GM12874 (cell line): Measurements from ENCODE around the gene MAP2K2.

ENCODE experiments used
- TF ChIP-seq, protein P1 (sequence below): IDR thresholded peaks from 2 replicates; pipeline ENCODE4 v1.5.1; 2011; ENCODE audit warnings: low read depth, mild to moderate bottlenecking, control low read depth, low read length, moderate library complexity; ENCODE audit not compliant: insufficient read depth

MAP2K2 gene

DNA sequence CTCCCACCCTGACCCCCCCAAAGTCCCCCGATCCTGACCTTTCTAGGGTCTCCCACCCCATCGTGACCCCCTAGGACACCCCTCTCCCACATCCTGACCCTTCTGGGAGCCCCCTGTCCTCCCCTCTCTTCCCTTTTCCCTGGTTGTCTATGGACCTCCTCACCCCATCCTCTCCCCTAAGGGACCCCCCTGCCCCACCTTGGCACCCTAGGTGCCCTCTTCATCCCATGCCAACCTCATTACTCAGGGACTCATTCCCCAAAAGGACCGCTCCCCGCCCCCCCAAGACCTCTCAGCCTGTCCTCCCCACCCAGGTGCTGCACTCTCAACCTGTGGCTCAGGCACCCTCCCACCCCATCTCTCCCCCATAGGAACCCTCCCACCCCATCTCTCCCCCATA lies 2.1 kb downstream of the MAP2K2 start:
- TF ChIP-seq, protein P1, sequence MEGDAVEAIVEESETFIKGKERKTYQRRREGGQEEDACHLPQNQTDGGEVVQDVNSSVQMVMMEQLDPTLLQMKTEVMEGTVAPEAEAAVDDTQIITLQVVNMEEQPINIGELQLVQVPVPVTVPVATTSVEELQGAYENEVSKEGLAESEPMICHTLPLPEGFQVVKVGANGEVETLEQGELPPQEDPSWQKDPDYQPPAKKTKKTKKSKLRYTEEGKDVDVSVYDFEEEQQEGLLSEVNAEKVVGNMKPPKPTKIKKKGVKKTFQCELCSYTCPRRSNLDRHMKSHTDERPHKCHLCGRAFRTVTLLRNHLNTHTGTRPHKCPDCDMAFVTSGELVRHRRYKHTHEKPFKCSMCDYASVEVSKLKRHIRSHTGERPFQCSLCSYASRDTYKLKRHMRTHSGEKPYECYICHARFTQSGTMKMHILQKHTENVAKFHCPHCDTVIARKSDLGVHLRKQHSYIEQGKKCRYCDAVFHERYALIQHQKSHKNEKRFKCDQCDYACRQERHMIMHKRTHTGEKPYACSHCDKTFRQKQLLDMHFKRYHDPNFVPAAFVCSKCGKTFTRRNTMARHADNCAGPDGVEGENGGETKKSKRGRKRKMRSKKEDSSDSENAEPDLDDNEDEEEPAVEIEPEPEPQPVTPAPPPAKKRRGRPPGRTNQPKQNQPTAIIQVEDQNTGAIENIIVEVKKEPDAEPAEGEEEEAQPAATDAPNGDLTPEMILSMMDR: no peak

DNA sequence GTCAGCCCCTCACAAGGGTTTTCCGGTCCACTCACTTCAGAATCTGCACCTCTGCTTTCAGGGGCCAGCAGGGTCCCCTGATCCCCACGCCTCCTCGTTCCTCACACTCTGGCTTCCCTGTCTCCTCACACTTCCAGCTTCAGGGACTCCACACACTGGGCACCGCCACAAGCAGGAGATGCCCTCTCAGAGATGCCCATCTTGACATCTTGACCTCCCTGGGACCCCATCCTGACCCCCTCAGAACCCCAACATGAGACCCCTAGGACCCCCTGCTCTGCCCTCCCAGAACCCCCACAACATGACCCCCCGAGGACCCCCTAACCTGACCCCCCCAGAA lies 2.7 kb downstream of the MAP2K2 start:
- TF ChIP-seq, protein P1: no peak

DNA sequence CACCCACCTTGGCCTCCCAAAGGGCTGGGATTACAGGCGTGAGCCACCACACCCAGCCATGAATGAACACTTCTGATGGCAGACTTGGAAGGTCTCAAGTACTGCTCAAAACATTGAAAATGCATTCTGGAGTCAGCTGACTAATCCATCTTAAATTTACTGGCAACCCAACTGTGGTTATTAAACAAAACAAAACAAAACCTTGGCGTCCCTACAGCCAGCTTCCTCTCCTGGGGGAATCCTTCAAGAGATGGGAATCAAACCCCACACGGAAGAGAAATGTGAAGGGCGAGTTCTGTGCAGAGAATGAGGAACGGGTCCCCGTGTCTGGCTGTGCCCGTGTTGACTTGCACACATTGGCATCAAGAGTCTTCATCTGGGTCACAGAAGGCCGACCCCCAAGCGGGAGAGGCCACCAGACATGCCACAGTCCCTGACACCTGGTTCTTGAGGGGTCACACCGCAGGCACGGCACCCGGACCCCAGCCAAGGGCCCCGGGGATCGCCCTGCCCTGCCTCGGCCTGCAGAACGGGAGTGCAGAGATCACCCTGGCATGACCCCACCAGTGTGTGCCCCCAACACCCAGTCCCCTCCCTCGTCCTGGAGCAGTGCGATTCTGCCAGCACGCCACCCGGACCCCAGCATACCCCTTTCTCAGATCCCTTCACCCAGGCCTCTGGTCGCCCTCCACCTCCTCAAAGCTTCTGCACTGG lies 3.2 kb downstream of the MAP2K2 start:
- TF ChIP-seq, protein P1: no peak

DNA sequence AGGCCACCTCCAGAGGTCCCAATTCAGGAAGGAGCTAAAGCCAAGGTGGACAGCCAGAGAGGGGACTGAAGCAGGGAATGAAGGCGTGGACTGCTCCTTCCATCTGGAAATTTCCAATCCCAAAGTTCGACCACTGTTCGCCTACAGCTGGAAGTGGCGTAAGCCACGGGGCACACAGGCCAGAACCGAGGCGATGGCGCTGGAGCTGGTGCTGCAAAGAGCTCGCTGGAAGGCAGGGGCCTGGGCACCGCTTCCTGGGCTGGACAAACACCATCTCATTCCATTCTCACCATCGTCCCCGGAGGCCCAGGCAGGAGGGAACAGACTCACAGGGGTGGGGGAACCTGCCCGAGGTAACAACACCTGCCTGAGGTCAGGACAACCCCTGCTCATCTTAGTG lies 4.2 kb downstream of the MAP2K2 start:
- TF ChIP-seq, protein P1: no peak

DNA sequence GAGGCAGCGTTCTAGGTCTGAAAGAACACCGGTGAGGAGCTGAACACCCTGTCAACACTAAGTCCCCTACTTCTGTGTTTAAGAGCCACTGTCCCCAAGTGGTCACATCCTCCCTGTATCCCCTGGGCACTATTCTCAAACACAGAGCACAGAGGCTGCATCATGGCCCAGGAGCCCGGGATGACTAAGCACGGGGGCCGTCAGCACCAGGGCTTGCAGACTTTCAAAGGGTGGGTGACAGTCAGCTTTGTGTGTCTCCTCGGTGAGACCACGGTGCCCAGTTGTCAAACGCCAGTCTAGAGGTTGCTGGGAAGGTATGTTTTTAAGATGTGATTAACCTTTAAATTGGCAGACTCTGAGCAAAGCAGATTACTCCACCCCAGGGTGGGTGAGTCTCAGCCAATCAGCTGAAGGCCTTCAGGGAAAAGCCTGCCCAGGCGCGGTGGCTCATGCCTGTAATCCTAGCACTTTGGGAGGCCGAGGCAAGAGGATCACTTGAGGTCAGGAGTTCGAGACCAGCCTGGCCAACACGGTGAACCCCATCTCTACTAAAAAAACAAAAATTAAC lies 8.0 kb downstream of the MAP2K2 start:
- TF ChIP-seq, protein P1: 0 out of 2 replicates have a peak, but pooled peaks have one; percentile 4

DNA sequence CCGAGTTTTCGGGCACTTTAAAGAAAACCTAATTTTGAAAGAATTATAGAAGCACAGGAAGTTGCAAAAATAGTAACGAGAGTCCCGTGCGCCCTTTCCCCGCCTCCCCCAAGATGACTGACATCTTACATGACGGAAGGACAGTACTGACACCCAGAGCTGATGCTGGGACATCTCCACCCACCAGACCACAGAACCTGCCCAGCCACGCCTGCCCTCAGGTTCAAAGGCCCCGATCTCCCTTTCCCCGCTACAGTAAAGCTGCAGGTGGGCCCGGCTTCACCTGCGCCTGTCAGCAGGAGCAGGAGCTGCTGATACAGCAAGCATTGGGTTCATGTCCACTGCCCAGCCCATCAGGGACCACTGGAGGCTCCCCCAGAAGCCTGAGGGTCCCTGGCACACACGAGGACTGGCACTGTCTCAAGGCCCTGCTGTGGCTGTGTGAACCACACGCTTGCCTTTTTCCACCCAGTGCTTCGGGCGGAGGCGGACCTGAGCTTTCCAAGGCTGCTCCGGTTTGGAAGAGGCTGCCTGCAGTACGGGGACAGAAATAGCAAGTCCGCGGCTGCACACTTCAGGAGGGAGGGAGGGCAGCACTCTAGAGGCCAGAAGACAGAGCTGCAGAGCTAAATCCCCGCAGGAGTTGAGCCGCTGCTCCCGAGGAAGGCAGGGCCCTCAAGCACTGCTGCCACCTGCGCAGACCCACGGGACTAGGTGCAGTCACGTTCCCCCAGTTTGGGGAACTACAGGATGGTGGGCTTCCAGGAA lies 8.7 kb downstream of the MAP2K2 start:
- TF ChIP-seq, protein P1: 0 out of 2 replicates have a peak, but pooled peaks have one; percentile 6

DNA sequence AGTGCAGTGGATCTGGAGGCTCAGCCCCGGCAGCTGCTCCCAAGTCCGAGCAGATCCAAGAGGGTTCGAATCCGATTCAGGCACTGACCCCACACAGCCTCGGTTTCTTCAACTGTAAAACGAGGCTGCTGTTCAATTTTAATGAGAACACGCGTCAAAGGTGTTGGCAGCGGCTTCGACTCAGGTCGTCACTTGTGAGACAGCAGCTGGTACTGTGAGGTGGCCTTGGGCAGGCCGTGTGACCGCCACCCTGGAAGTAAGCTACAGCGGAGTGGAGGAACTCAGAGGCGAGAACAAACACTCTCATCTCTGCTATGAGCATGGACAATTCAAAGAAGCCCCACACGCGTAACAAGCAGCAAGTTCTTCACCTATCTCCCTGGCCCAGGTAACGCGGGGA lies 9.7 kb downstream of the MAP2K2 start:
- TF ChIP-seq, protein P1: no peak
